ENCODE data around the gene TBC1D4. TPM values are rescaled to one million over a fixed set of nuclear protein-coding genes. Genes with fewer than 3 reads are reported as not detected.

Gene TBC1D4
- total RNA-seq, 1 experiment from 2014 or later = 19.5 TPM

DNA sequence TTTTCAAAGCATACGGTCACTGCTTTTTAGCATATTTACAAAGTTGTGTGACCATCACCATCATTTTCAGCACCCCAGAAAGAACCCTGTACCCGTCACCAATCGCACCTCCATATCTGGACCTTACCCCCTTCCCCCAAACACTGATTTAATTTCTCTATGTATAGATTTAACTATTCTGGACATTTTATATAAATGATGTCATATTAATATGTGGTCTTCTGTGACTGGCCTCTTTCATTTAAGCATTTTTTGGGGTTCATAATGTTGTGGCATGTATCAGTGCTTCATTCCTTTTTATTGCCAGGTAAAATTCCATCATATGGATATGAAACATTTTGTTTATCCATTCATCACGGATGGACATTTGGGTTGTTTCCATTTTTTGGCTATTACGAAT is 74.0 kb downstream of the TBC1D4 start:
- Histone ChIP-seq H4K20me1 (ENCODE audit: insufficient read depth) (no peaks in the 10 kb centered on the region), H3K9me2 (ENCODE audit: insufficient read depth) (no peaks in the 10 kb centered on the region), H2AFZ (no peak overlapping the region), H3K4me2 (no peak overlapping the region), H3K4me3 (no peak overlapping the region), H3F3A (ENCODE audit: insufficient read depth, low read depth) (no peaks in the 10 kb centered on the region), H3K36me3 (ENCODE audit: low read depth) (no peaks in the 10 kb centered on the region), H3K4me1 (replicated peaks; ENCODE audit: insufficient read depth) (no peaks in the 10 kb centered on the region), H3K79me2 (ENCODE audit: low read depth) (0 out of 2 replicates have a peak, but pooled peaks cover 6% of the 10 kb centered on the region), H3K9me3 (ENCODE audit: insufficient read depth, low read depth) (no peaks in the 10 kb centered on the region), H3K27ac (no peak overlapping the region), H3K27me3 (ENCODE audit: insufficient read depth, low read depth) (no peaks in the 10 kb centered on the region)
- no peak for DNase-seq
- ChIA-PET POLR2A (ENCODE audit: unreplicated experiment) (no interaction called here), CTCF (no interaction called here)
- intact Hi-C loops (cut with micrococcal nuclease; ENCODE audit: unreplicated experiment) = no loop called here
- no TSS peak for BruUV-seq (replicated peaks)
- TF ChIP-seq CTCF (conservative IDR thresholded peaks at IDR 0.05) = no peak
- no peak for TF ChIP-seq EZH2 (IDR thresholded peaks at IDR 0.05; ENCODE audit: low read depth)

- ChIA-PET POLR2A (ENCODE audit: unreplicated experiment) (no interaction called here), CTCF (no interaction called here)
- TF ChIP-seq CTCF (conservative IDR thresholded peaks at IDR 0.05) (no peak), EZH2 (IDR thresholded peaks at IDR 0.05; ENCODE audit: low read depth) (no peak)
- Histone ChIP-seq H3K4me1 (replicated peaks; ENCODE audit: insufficient read depth) (no peaks in the 10 kb centered on the region), H3K4me2 (no peak overlapping the region), H3K9me2 (ENCODE audit: insufficient read depth) (no peaks in the 10 kb centered on the region), H3K4me3 (no peak overlapping the region), H3F3A (ENCODE audit: insufficient read depth, low read depth) (no peaks in the 10 kb centered on the region), H3K27ac (no peak overlapping the region), H3K79me2 (ENCODE audit: low read depth) (0 out of 2 replicates have a peak, but pooled peaks cover 6% of the 10 kb centered on the region), H2AFZ (no peak overlapping the region), H3K9me3 (ENCODE audit: insufficient read depth, low read depth) (no peaks in the 10 kb centered on the region), H3K27me3 (ENCODE audit: insufficient read depth, low read depth) (no peaks in the 10 kb centered on the region), H3K36me3 (ENCODE audit: low read depth) (no peaks in the 10 kb centered on the region), H4K20me1 (ENCODE audit: insufficient read depth) (no peaks in the 10 kb centered on the region)
- intact Hi-C loops (cut with micrococcal nuclease; ENCODE audit: unreplicated experiment) = no loop called here
- DNase-seq = no peak
- no TSS peak for BruUV-seq (replicated peaks)
Observed at GRCh38 chr13:75407473-75407872, 74.5 kb downstream of the TBC1D4 start.

GRCh38 chr13:75405976-75406703 is 75.8 kb downstream of the TBC1D4 start:
- no peak for DNase-seq
- Histone ChIP-seq H3K9me2 (ENCODE audit: insufficient read depth) (no peaks in the 10 kb centered on the region), H3K36me3 (ENCODE audit: low read depth) (no peaks in the 10 kb centered on the region), H3F3A (ENCODE audit: insufficient read depth, low read depth) (no peaks in the 10 kb centered on the region), H3K27ac (no peak overlapping the region), H4K20me1 (ENCODE audit: insufficient read depth) (no peaks in the 10 kb centered on the region), H3K4me2 (no peak overlapping the region), H3K4me1 (replicated peaks; ENCODE audit: insufficient read depth) (no peaks in the 10 kb centered on the region), H3K79me2 (ENCODE audit: low read depth) (0 out of 2 replicates have a peak, but pooled peaks cover 5% of the 10 kb centered on the region), H3K4me3 (no peak overlapping the region), H3K9me3 (ENCODE audit: insufficient read depth, low read depth) (no peaks in the 10 kb centered on the region), H2AFZ (no peak overlapping the region), H3K27me3 (ENCODE audit: insufficient read depth, low read depth) (no peaks in the 10 kb centered on the region)
- BruUV-seq (replicated peaks) = no TSS peak
- TF ChIP-seq EZH2 (IDR thresholded peaks at IDR 0.05; ENCODE audit: low read depth) = no peak
- no peak for TF ChIP-seq CTCF (conservative IDR thresholded peaks at IDR 0.05)
- intact Hi-C loops (cut with micrococcal nuclease; ENCODE audit: unreplicated experiment) = no loop called here
- ChIA-PET CTCF (interaction anchor here (0.6 kb wide), 1 partner anchor 1574 kb away, joined by 6 read pairs; no protein-coding TSS in a partner anchor), POLR2A (ENCODE audit: unreplicated experiment) (no interaction called here)
